GM11168 (cell line): ENCODE results near the gene NRCAM.

Experiments
- in situ Hi-C: fragments of 300-500 bp; cut with MboI; formaldehyde crosslinking; loops from one replicate; pipeline ENCODE4 v1.12.0; 2022; ENCODE audit warnings: low sequenced_read_pairs; ENCODE audit not compliant: unreplicated experiment

Gene NRCAM

DNA sequence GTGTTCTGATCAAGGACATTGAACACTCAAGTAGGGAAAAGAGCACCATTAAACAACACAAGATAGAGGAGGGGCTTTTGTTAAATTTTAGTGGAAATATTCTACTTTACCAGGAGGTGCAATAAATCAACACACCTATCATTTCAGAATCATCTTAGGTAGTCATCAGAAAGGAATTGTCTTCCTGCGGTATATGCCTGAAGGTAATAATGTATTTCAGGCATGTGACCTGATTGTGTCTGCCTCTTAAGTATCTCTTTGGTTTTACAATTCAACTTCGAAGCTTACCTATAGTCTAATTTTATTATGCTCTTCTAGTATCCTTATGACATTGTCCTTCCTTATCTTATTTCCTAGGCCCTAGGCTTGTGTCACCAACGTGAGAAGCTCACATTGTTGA lies 267.5 kb downstream of the NRCAM start:
- in situ Hi-C loops, result loop anchor here (10.0 kb wide), 1 partner anchor 286 kb away; no protein-coding TSS in a partner anchor

GRCh38 chr7:108181073-108181985 lies 274.9 kb downstream of the NRCAM start:
- in situ Hi-C loops, result loop anchor here (10.0 kb wide), 1 partner anchor 293 kb away; no protein-coding TSS in a partner anchor

DNA sequence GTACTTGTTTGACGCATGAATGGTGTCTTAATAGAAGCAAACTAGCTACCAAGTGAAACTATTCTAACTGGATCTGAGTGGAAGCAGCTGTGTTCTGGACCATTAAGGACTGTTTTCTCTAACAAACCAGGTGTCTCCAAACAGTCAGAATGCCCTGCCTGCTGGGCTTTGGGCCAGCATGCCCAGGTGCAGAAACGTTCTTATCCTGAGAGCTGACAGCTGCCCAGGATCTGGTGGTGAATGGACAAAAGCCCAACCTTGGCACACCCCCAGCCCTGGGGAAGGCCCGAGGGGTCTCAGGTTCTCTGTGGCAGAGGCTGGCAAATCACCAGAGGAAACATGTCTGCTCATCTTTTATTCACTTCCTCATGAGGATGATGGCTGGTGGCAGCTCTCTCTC lies 277.8 kb downstream of the NRCAM start:
- in situ Hi-C loops, result no loop called here

DNA sequence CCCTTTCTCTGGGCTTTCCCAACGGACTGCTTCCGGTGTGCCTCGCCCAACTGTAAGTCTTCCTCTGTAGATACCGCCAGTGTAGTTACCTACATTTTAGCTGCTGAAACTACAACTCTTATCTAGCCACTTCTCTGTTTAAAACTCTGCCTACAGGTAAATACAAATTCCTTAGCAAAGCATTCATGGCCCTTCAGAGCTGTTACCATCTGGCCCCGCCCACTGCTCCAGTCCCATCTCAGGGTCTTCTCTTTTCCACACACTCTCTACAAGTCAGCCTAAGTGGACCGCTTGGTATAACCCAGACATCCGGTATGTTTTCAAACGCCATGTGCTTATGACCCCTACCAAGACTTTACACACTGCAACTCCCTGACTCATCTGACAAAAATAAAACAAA lies 285.1 kb downstream of the NRCAM start:
- in situ Hi-C loops, result no loop called here

- in situ Hi-C loops, result no loop called here
These were observed 286.0 kb downstream of the NRCAM start for GRCh38 chr7:108170251-108170650.

DNA sequence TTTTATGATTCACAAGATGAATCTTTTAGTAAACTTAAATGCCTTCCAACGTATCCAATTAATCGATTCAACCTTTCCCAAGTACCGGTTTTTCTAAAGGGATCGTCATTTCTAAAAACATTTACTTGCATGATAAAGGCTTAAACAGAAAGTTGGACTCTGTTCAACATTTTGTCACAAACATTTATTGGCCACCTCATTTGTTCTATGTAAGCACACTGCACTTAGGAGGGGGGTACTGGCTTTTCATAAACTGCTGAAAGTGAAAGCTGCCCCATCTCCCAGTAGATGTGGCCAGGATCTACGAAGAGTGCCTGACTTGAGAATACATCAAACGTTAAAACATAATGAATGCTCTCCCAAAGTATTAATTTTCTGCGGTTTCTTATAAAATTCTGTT lies 288.8 kb downstream of the NRCAM start:
- in situ Hi-C loops, result no loop called here

DNA sequence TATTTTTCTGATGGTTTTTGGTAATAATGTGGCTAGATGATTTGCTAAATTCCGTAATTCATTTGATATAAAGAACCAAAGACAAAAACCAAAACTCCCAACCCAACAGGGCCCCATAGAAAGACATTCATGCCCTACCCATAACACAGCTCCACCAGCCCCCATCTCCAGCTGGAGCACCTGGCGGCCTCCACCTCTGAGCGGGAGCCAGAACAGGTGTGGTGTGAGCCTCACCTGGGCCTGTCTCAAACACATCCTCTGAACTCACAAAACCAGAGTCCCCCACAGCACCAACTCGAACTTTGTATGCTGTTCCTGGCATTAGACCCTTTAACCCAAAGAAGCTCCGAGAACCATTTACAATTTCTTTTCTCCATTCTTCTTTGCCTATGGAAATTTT lies 289.5 kb downstream of the NRCAM start:
- in situ Hi-C loops, result no loop called here

DNA sequence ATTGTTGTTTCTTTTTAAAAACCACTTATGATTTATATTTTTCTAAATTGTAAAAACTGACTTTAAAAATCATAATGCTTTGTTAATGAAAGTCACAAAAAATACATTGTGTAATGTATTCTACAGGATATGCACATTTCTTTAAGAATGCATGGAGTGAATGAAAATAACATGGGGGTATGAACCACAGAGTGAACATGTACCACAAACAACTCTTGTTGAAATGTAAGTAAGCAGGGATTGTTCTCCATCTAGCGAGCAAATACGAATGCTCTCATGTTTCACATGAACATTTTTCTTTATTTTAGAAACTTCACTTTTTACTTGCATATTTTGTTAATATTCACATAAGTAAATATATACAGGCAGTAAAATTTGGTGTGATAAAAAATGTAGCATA lies 290.5 kb downstream of the NRCAM start:
- in situ Hi-C loops, result no loop called here

- in situ Hi-C loops, result no loop called here
These were observed 291.3 kb downstream of the NRCAM start for GRCh38 chr7:108164946-108165345.

GRCh38 chr7:108164342-108164741 lies 291.9 kb downstream of the NRCAM start:
- in situ Hi-C loops, result no loop called here

- in situ Hi-C loops, result no loop called here
These were observed 297.5 kb downstream of the NRCAM start for GRCh38 chr7:108158776-108159175.

GRCh38 chr7:108157606-108158335 lies 298.5 kb downstream of the NRCAM start:
- in situ Hi-C loops, result no loop called here

- in situ Hi-C loops, result no loop called here
These were observed 299.2 kb downstream of the NRCAM start for GRCh38 chr7:108156897-108157605.

GRCh38 chr7:108152198-108152597 lies 304.0 kb downstream of the NRCAM start:
- in situ Hi-C loops, result no loop called here

DNA sequence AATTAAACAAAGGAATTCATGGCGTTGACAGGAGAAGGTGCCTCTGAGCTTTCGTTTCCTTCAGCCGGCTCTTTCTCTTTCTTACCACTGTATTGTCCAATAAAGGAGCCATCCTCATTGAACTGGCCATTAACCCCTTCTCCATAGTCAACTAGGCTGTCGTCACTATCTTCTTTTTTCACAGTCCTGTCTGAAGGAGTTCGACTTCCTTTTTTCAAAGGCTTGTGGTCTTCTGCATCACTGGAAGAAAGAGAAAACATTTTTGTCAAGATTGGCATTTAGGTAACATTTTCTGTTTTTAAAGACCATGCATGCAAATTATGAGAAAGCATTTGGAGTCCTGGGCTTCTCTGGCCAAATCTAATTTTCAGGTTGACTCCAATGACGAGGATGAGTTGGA lies 306.3 kb downstream of the NRCAM start:
- in situ Hi-C loops, result no loop called here

- in situ Hi-C loops, result no loop called here
These were observed 307.1 kb downstream of the NRCAM start for GRCh38 chr7:108149119-108149518.

DNA sequence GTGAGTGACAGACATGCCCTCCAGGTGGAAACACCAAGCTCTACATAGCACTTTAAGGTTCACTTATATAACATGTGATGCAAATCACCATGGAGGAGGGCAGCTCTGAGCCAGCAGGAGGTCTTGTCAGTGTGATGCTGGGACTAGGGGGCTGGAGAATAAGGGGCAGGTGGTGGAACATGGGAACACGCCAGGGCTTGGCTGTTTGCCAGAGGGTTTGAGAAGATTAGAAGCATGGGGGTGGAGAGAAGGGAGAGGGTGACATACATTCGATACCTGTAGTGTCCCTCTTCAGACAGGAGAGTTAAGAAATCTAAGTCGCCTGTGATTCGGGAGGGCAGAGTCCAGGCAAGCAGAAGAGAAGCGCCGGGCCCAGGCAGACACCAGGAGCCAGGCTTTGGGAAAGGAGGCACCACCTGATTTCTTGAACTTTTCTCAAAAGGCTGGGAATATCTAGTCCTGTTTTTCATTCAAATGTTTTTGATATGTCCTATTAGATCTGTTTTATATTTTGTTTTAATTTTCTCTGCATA lies 309.1 kb downstream of the NRCAM start:
- in situ Hi-C loops, result no loop called here

DNA sequence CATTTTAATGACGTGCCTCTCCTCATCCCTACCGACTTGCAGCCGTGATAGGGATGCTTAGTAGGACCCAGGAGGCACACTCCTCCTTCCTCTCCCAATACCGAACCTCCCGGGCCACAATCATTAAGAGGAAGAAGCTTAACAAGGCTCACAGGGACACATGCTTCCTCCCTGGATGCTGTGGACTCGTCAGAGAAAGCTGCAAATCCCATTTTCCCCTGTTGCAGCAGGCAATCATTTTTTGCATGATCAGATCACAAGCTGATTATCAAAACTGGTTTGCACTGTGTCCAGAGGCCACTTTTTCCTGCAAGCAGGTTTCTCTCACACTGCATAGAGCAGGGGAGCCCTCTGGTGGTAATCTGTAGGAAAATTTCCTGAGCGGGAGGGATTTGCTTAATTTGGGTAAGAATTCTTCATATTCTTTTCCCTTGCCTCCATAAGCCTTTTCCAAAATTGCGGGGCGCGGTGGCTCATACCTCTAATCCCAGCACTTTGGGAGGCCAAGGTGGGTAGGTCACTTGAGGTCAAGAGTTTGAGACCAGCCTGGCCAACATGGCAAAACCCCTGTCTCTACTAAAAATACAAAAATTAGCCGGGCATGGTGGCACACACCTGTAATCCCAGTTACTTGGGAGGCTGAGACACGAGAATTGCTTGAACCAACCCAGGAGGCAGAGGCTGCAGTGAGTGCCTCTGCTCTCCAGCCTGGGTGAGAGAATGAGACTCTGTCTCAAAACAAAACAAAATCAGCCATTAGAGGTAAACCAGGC lies 310.0 kb downstream of the NRCAM start:
- in situ Hi-C loops, result no loop called here

- in situ Hi-C loops, result no loop called here
These were observed 310.8 kb downstream of the NRCAM start for GRCh38 chr7:108145401-108145800.

GRCh38 chr7:108144931-108145330 lies 311.3 kb downstream of the NRCAM start:
- in situ Hi-C loops, result no loop called here
